ENCODE results near the gene FGFR2. TPM values are rescaled to one million over a fixed set of nuclear protein-coding genes. Genes with fewer than 3 reads are reported as not detected.

FGFR2 gene
- total RNA-seq, 1 experiment from 2014 or later, result 5.7 TPM

- DNase-seq (ENCODE audit: low read depth, low spot score) (no peak), ATAC-seq (no peak)
- no peaks in the 10 kb centered on the region for H3K9me3 ChIP-seq (ENCODE audit: control insufficient read depth, insufficient read depth, low read depth, low read length)
- H3K4me3 ChIP-seq (ENCODE audit: low read depth in 2 of 2, low read length in 2 of 2), result no peak overlapping the region
- no peak overlapping the region for H3K27ac ChIP-seq (ENCODE audit: low read length)
- no TSS peak for BruUV-seq (replicated peaks)
- no peaks in the 10 kb centered on the region for H3K36me3 ChIP-seq (ENCODE audit: control insufficient read depth, insufficient read depth, low read length)
- H3K4me1 ChIP-seq (ENCODE audit: control insufficient read depth, insufficient read depth, low read length), result no peaks in the 10 kb centered on the region
- in situ Hi-C loops (cut with HindIII; ENCODE audit: low pct_unique_long_range_greater_than_20kb, low sequenced_read_pairs) (no loop called here), intact Hi-C loops (cut with micrococcal nuclease; ENCODE audit: unreplicated experiment) (no loop called here)
- no peaks in the 10 kb centered on the region for H3K27me3 ChIP-seq (ENCODE audit: control insufficient read depth, insufficient read depth, low read length)
- CTCF ChIA-PET, result no interaction called here
- TF ChIP-seq CTCF (IDR thresholded peaks at IDR 0.05), result no peak
- no peak for TF ChIP-seq SIN3A (IDR thresholded peaks at IDR 0.05; ENCODE audit: borderline replicate concordance, insufficient read depth, low read depth, low read length)
- no peak for TF ChIP-seq REST (IDR thresholded peaks at IDR 0.05; ENCODE audit: insufficient read depth in 1 of 2, low read depth in 2 of 2, low read length in 1 of 2)
- no peak for TF ChIP-seq POLR2AphosphoS5 (IDR thresholded peaks at IDR 0.05; ENCODE audit: low read depth, low read length)
- TF ChIP-seq TCF7L2 (IDR thresholded peaks at IDR 0.05; ENCODE audit: low read depth, low read length), result no peak
- POLR2A ChIA-PET, result no interaction called here
Observed at GRCh38 chr10:121485436-121486139, 112.7 kb downstream of the FGFR2 start.

GRCh38 chr10:121484816-121485215, 113.4 kb downstream of the FGFR2 start:
- no peaks in the 10 kb centered on the region for H3K36me3 ChIP-seq (ENCODE audit: control insufficient read depth, insufficient read depth, low read length)
- no peak overlapping the region for H3K27ac ChIP-seq (ENCODE audit: low read length)
- no TSS peak for BruUV-seq (replicated peaks)
- ChIA-PET CTCF (no interaction called here), POLR2A (no interaction called here)
- no peaks in the 10 kb centered on the region for H3K27me3 ChIP-seq (ENCODE audit: control insufficient read depth, insufficient read depth, low read length)
- no peak overlapping the region for H3K4me3 ChIP-seq (ENCODE audit: low read depth in 2 of 2, low read length in 2 of 2)
- in situ Hi-C loops (cut with HindIII; ENCODE audit: low pct_unique_long_range_greater_than_20kb, low sequenced_read_pairs) (no loop called here), intact Hi-C loops (cut with micrococcal nuclease; ENCODE audit: unreplicated experiment) (no loop called here)
- no peaks in the 10 kb centered on the region for H3K9me3 ChIP-seq (ENCODE audit: control insufficient read depth, insufficient read depth, low read depth, low read length)
- no peak for TF ChIP-seq REST (IDR thresholded peaks at IDR 0.05; ENCODE audit: insufficient read depth in 1 of 2, low read depth in 2 of 2, low read length in 1 of 2)
- no peak for TF ChIP-seq SIN3A (IDR thresholded peaks at IDR 0.05; ENCODE audit: borderline replicate concordance, insufficient read depth, low read depth, low read length)
- TF ChIP-seq CTCF (IDR thresholded peaks at IDR 0.05), result no peak
- no peak for TF ChIP-seq POLR2AphosphoS5 (IDR thresholded peaks at IDR 0.05; ENCODE audit: low read depth, low read length)
- TF ChIP-seq TCF7L2 (IDR thresholded peaks at IDR 0.05; ENCODE audit: low read depth, low read length), result no peak
- ATAC-seq, result no peak
- no peak for DNase-seq (ENCODE audit: low read depth, low spot score)
- H3K4me1 ChIP-seq (ENCODE audit: control insufficient read depth, insufficient read depth, low read length), result no peaks in the 10 kb centered on the region

Measured in Panc1 (cell line).